GM23248 (cell line): ENCODE measurements around the gene EDAR. TPM values are rescaled to one million over a fixed set of nuclear protein-coding genes. Genes with fewer than 3 reads are reported as not detected.

ENCODE experiments used
- DNase-seq: peaks from one replicate; pipeline ENCODE4 v3.0.0-alpha.2; 2015
- H2AFZ ChIP-seq: fragments of 200-600 bp; sonication (generic); 2 replicates; pipeline ENCODE4 v1.6.1; 2016; ENCODE audit warnings: antibody characterized with exemption
- H3F3A ChIP-seq: fragments of 200-600 bp; sonication (generic); 2 replicates; pipeline ENCODE4 v1.6.1; 2016; ENCODE audit warnings: mild to moderate bottlenecking, antibody characterized with exemption, mixed run types; ENCODE audit not compliant: insufficient read depth
- H3K27ac ChIP-seq: fragments of 200-600 bp; sonication (generic); 2 replicates; pipeline ENCODE4 v1.5.1; 2016; ENCODE audit warnings: mild to moderate bottlenecking
- H3K27me3 ChIP-seq: fragments of 200-600 bp; sonication (generic); replicated peaks from 2 replicates; pipeline ENCODE4 v1.6.1; 2016; ENCODE audit warnings: mild to moderate bottlenecking; ENCODE audit not compliant: insufficient read depth
- H3K36me3 ChIP-seq: fragments of 200-600 bp; sonication (generic); 2 replicates; pipeline ENCODE4 v1.6.1; 2016; ENCODE audit warnings: low read depth, mild to moderate bottlenecking
- H3K4me1 ChIP-seq: fragments of 200-600 bp; sonication (generic); 2 replicates; pipeline ENCODE4 v1.6.1; 2016; ENCODE audit warnings: mild to moderate bottlenecking; ENCODE audit not compliant: insufficient read depth
- H3K4me2 ChIP-seq: fragments of 200-600 bp; sonication (generic); one replicate; pipeline ENCODE4 v1.6.1; 2016; ENCODE audit warnings: mild to moderate bottlenecking; ENCODE audit not compliant: unreplicated experiment
- H3K4me3 ChIP-seq: fragments of 200-600 bp; sonication (generic); 2 replicates; pipeline ENCODE4 v1.5.1; 2016; ENCODE audit warnings: mild to moderate bottlenecking
- H3K79me2 ChIP-seq: fragments of 200-600 bp; sonication (generic); 2 replicates; pipeline ENCODE4 v1.6.1; 2016; ENCODE audit warnings: mild to moderate bottlenecking; ENCODE audit not compliant: insufficient read depth
- H3K9ac ChIP-seq: fragments of 200-600 bp; sonication (generic); 2 replicates; pipeline ENCODE4 v1.6.1; 2016; ENCODE audit warnings: mild to moderate bottlenecking
- H3K9me2 ChIP-seq: fragments of 200-600 bp; sonication (generic); 2 replicates; pipeline ENCODE4 v1.6.1; 2016; ENCODE audit warnings: mixed run types, mild to moderate bottlenecking, moderate library complexity; ENCODE audit not compliant: insufficient read depth
- H3K9me3 ChIP-seq: fragments of 200-600 bp; sonication (generic); one replicate; pipeline ENCODE4 v1.6.1; 2017; ENCODE audit warnings: low read depth
- H4K20me1 ChIP-seq: fragments of 200-600 bp; sonication (generic); 2 replicates; pipeline ENCODE4 v1.6.0; 2016; ENCODE audit not compliant: insufficient read depth
- EZH2 ChIP-seq: fragments of 200-600 bp; sonication (generic); IDR thresholded peaks from 2 replicates; pipeline ENCODE4 v1.6.1; 2018; ENCODE audit warnings: antibody characterized with exemption, mild to moderate bottlenecking; ENCODE audit not compliant: insufficient read depth, poor library complexity, severe bottlenecking
- EZH2phosphoT487 ChIP-seq: fragments of 200-600 bp; sonication (generic); IDR thresholded peaks from 2 replicates; pipeline ENCODE4 v1.6.1; 2018; ENCODE audit warnings: antibody characterized with exemption, moderate library complexity, mild to moderate bottlenecking, low read depth; ENCODE audit not compliant: insufficient read depth
- WGBS, 2 experiments: methylation state at CpG; one replicate each; pipeline ENCODE4 v1.1.6; 2015 to 2017; ENCODE audit warnings: low lambda C conversion rate in 2 of 2, low coverage in 1 of 2; ENCODE audit errors: missing lambda C conversion rate in 2 of 2; 5-methylcytosine and 5-hydroxymethylcytosine counted together
- in situ Hi-C: fragments of 300-500 bp; cut with MboI; formaldehyde crosslinking; loops from 2 replicates; pipeline ENCODE4 v1.15.0; 2020
- polyA plus RNA-seq: library from polyadenylated mRNA; unstranded; fragments of >200 nt; fragmentation: Nextera tagmentation; extraction: Ambion mirVana; gene quantifications from 2 replicates; pipeline ENCODE4 v1.2.1, GENCODE V29; 2016
- total RNA-seq: library from RNA; depleted of rRNA; stranded (reverse); fragments of >200 nt; shearing (Covaris generic); gene quantifications from 2 replicates; pipeline ENCODE4 v1.2.3, GENCODE V29; 2014

Gene EDAR
- total and polyA plus RNA-seq, 2 experiments from 2014 or later: not detected

DNA sequence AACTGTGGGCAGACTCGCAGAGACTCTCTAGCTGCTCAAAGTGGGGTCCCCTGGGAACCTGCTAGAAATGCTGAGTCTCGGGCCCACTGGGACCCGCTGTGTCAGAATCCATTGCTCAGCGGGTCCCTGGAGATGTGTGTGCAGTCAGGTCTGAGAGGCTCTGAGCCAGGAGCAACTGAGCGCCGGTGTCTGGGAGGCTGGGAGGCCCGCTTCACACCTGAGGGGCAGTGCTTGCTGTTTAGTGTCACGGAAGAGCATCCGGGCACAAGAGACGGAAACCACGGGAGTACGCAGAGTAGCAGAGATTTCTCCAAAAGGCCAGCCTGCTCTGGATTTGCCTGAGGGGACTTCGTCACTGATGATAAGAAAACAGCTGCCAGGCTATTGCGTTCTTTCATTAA, 70.1 kb downstream of the EDAR start:
- no peak for DNase-seq
- Histone ChIP-seq H3K4me3 (no peak overlapping the region), H4K20me1 (no peaks in the 10 kb centered on the region), H3K36me3 (no peaks in the 10 kb centered on the region), H3K4me2 (no peak overlapping the region), H3K27ac (no peak overlapping the region), H2AFZ (no peak overlapping the region), H3F3A (no peaks in the 10 kb centered on the region), H3K4me1 (no peaks in the 10 kb centered on the region), H3K79me2 (no peaks in the 10 kb centered on the region), H3K9me3 (no peaks in the 10 kb centered on the region), H3K27me3 (peaks cover 24% of the 10 kb centered on the region), H3K9me2 (no peaks in the 10 kb centered on the region), H3K9ac (no peak overlapping the region)
- TF ChIP-seq EZH2phosphoT487 (no peak), EZH2 (no peak)
- in situ Hi-C loops: no loop called here
- 83 to 86% methylated on average over 14 of the region's 14 CpGs for WGBS, 2 experiments

DNA sequence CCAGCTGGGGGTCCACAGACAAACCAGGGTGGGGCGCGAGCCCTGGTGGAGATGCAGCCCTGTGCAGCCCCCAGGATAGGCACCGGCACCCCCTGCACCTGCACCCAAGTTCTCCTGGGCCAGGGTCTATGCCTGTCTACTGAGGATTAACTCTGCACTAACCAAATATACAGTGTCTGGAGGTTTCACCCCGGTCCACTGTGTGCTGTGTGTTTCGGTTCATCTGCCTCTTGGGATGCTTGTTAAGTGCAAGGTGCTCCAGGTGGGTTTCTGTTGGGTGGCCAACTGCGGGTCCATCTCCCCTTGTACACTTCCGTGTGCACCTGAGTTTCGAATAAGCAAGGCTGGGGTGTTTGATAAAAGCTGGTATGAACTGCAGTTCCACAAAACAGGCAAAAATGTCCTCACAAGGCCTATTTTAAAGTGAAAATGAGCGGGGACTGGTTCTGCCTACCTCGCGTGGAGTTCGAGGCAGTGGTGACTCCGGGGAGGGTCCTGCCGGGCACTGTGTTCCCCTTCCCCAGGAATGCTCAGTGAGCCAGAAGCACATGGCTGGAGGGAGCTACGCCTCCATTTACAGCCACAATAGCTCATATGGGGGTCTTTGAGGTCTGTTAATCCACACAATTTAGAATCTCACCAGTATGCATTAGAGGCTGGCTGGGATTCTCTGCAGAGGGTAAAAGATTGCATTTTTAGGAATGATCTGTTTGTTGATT, 70.7 kb downstream of the EDAR start:
- Histone ChIP-seq H3K27me3 (peaks cover 25% of the 10 kb centered on the region), H4K20me1 (no peaks in the 10 kb centered on the region), H3F3A (no peaks in the 10 kb centered on the region), H3K9me2 (no peaks in the 10 kb centered on the region), H3K79me2 (no peaks in the 10 kb centered on the region), H3K4me1 (no peaks in the 10 kb centered on the region), H2AFZ (no peak overlapping the region), H3K27ac (no peak overlapping the region), H3K4me3 (no peak overlapping the region), H3K4me2 (no peak overlapping the region), H3K9me3 (no peaks in the 10 kb centered on the region), H3K36me3 (no peaks in the 10 kb centered on the region), H3K9ac (no peak overlapping the region)
- DNase-seq: no peak
- TF ChIP-seq EZH2: no peak
- no peak for TF ChIP-seq EZH2phosphoT487
- in situ Hi-C loops: no loop called here
- WGBS, 2 experiments: 84 to 87% methylated on average over 15 of the region's 15 CpGs

- no peak for DNase-seq
- H3K27ac ChIP-seq: no peak overlapping the region
- no peak overlapping the region for H3K9ac ChIP-seq
- no peaks in the 10 kb centered on the region for H3K79me2 ChIP-seq
- H3K4me1 ChIP-seq: no peaks in the 10 kb centered on the region
- H3K4me3 ChIP-seq: no peak overlapping the region
- H3F3A ChIP-seq: no peaks in the 10 kb centered on the region
- no peaks in the 10 kb centered on the region for H3K9me2 ChIP-seq
- no peaks in the 10 kb centered on the region for H3K36me3 ChIP-seq
- no peak overlapping the region for H3K4me2 ChIP-seq
- 77 to 79% methylated on average over 5 of the region's 5 CpGs for WGBS, 2 experiments
- H3K9me3 ChIP-seq: no peaks in the 10 kb centered on the region
- peaks cover 27% of the 10 kb centered on the region for H3K27me3 ChIP-seq
- TF ChIP-seq EZH2phosphoT487: no peak
- no peak for TF ChIP-seq EZH2
- H4K20me1 ChIP-seq: no peaks in the 10 kb centered on the region
- in situ Hi-C loops: no loop called here
- no peak overlapping the region for H2AFZ ChIP-seq
Measured at GRCh38 chr2:108917526-108917925, 71.5 kb downstream of the EDAR start.

DNA sequence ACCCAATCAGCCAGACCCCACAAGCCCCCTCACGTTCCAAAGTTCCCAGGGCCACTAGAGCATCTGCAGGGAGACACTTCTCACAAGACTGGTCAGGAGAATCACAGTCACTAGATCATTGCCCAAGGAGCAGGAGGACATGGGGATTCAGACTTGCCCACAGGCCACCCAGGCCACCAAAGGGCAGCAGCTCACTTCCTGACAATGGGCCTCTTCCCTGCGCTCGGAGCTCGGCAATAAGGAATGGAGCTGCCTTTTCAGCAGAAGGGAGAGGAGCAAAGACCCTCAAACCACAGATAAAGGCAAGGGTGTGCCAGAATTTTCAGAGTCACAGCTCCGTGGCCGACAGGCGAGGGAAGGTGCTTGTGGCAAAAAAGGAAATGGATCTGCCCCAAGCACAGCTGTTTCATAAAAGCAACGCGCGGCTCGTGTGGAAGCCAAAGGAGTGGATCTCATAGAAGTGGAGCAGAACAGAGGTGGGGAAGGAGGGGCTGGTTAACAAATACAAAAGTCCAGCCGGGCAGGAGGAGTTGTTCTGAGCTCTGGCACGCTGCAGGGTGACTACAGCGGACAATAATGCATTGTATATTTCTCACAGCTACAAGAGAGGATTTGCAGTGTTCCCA, 72.1 kb downstream of the EDAR start:
- peak overlapping the region; percentile 2 for H3K4me2 ChIP-seq
- WGBS, 2 experiments: 15 to 18% methylated on average over 14 of the region's 14 CpGs

More for the DNA sequence above, 72.1 kb downstream of the EDAR start:
- H3K4me3 ChIP-seq: no peak overlapping the region
- no peaks in the 10 kb centered on the region for H3K9me2 ChIP-seq
- in situ Hi-C loops: no loop called here
- no peak overlapping the region for H3K27ac ChIP-seq
- H2AFZ ChIP-seq: no peak overlapping the region
- H3K4me1 ChIP-seq: no peaks in the 10 kb centered on the region
- TF ChIP-seq EZH2phosphoT487 (no peak), EZH2 (no peak)
- no peaks in the 10 kb centered on the region for H4K20me1 ChIP-seq
- H3K36me3 ChIP-seq: no peaks in the 10 kb centered on the region
- H3K27me3 ChIP-seq: peaks cover 27% of the 10 kb centered on the region
- H3K9ac ChIP-seq: no peak overlapping the region
- no peaks in the 10 kb centered on the region for H3F3A ChIP-seq
- DNase-seq: peak; percentile 61
- no peaks in the 10 kb centered on the region for H3K9me3 ChIP-seq
- no peaks in the 10 kb centered on the region for H3K79me2 ChIP-seq
